Peyer's patch (tissue), 4 donors: ENCODE data around the gene BTBD8. TPM values are rescaled to one million over a fixed set of nuclear protein-coding genes. Genes with fewer than 3 reads are reported as not detected.

ENCODE experiments used
- DNase-seq, 3 donors: peaks; one replicate each; pipeline ENCODE4 v3.0.0-alpha.2; 2017 to 2019
- H3K27ac ChIP-seq, 4 donors: fragments of 200-600 bp; sonication (generic); one replicate each; pipeline ENCODE4 v1.5.1; 2016 to 2019
- H3K27me3 ChIP-seq, 2 donors: fragments of 200-600 bp; sonication (generic); one replicate each; pipeline ENCODE4 v1.5.1; 2019
- H3K36me3 ChIP-seq, 3 donors: fragments of 200-600 bp; sonication (generic); one replicate each; pipeline ENCODE4 v1.5.1; 2016 to 2019
- H3K4me1 ChIP-seq, 4 donors: fragments of 200-600 bp; sonication (generic); one replicate each; pipeline ENCODE4 v1.5.1; 2016 to 2019
- H3K4me3 ChIP-seq, 4 donors: fragments of 200-600 bp; sonication (generic); 1 replicate in 3 of 4; 2 replicates in 1 of 4; pipeline ENCODE4 v1.5.1; 2016 to 2019; ENCODE audit warnings: mild to moderate bottlenecking in 1 of 4
- H3K9me3 ChIP-seq, 4 donors: fragments of 200-600 bp; sonication (generic); one replicate each; pipeline ENCODE4 v1.5.1; 2016 to 2019; ENCODE audit warnings: mild to moderate bottlenecking in 1 of 4
- POLR2A ChIP-seq, 2 donors: fragments of 450-650 bp; IDR thresholded peaks; one replicate each; pipeline ENCODE4 v1.5.1; 2017; ENCODE audit warnings: antibody characterized with exemption in 2 of 2, mild to moderate bottlenecking in 2 of 2, moderate library complexity in 2 of 2
- total RNA-seq, 4 donors: library from RNA; depleted of rRNA; stranded (reverse); fragments of >200 nt; gene quantifications; one replicate each; pipeline ENCODE4 v1.1.0, GENCODE V29; 2016
- TF ChIP-seq, protein P1 (sequence below), 6 experiments: fragments of 450-650 bp in 4 of 6; fragments of 200-600 bp in 2 of 6; sonication (generic) in 1 of 6; IDR thresholded peaks; one replicate each; pipeline ENCODE4 v1.5.1; 2017 to 2019; ENCODE audit warnings: antibody characterized with exemption in 6 of 6, mild to moderate bottlenecking in 3 of 6, moderate library complexity in 1 of 6

BTBD8 gene
- total RNA-seq, 4 donors from 2014 or later: 2.5 to 11.6 (median 4.5) TPM

DNA sequence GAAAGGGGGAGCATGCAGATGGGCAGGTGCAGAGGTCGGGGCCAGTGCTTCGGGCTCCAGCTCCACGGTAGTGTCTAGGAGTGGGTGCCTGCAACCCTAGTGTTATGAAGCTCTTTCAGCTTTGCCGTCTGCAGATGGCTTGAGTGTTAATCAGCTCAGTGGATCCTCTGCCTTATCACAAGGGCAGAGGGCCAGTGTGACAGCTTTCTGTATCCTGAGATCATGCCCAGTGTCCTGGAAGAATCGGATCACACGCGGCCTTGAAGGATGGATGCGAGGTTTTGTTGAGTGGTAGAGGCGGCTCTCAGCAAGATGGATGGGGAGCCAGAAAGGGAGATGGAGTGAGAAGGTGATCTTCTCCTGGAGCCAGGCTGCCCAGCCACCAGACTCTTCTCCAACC lies 112.1 kb downstream of the BTBD8 start:
- Histone ChIP-seq H3K9me3 (no peaks in the 10 kb centered on the region), H3K27ac (no peak overlapping the region), H3K4me3 (no peak overlapping the region), H3K27me3 (no peaks in the 10 kb centered on the region), H3K36me3 (no peaks in the 10 kb centered on the region), H3K4me1 (no peaks in the 10 kb centered on the region)
- DNase-seq: no peak
- TF ChIP-seq, protein P1, sequence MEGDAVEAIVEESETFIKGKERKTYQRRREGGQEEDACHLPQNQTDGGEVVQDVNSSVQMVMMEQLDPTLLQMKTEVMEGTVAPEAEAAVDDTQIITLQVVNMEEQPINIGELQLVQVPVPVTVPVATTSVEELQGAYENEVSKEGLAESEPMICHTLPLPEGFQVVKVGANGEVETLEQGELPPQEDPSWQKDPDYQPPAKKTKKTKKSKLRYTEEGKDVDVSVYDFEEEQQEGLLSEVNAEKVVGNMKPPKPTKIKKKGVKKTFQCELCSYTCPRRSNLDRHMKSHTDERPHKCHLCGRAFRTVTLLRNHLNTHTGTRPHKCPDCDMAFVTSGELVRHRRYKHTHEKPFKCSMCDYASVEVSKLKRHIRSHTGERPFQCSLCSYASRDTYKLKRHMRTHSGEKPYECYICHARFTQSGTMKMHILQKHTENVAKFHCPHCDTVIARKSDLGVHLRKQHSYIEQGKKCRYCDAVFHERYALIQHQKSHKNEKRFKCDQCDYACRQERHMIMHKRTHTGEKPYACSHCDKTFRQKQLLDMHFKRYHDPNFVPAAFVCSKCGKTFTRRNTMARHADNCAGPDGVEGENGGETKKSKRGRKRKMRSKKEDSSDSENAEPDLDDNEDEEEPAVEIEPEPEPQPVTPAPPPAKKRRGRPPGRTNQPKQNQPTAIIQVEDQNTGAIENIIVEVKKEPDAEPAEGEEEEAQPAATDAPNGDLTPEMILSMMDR (IDR thresholded peaks at IDR 0.05): no peak
- no peak for TF ChIP-seq POLR2A (IDR thresholded peaks at IDR 0.05)

DNA sequence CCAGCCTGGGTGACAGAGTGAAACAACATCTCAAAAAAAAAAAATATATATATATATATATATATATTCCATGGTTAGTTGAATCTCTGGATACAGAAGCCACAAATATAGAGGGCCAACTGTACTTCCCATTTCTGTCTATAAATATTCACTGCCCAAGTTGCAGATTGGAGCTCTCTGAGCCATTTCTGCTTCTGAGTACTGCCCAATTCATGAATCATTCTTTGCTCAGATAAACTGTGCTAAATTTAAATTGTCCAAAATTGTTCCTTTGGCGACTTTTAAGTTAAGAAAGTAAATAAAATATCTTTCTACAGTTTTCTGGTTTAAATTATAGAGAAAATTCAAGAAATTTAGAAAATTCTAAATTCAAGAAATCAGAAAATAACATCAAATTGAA lies 114.4 kb downstream of the BTBD8 start:
- Histone ChIP-seq H3K27ac (no peak overlapping the region), H3K36me3 (no peaks in the 10 kb centered on the region), H3K27me3 (no peaks in the 10 kb centered on the region), H3K9me3 (no peaks in the 10 kb centered on the region), H3K4me3 (no peak overlapping the region), H3K4me1 (no peaks in the 10 kb centered on the region)
- no peak for DNase-seq
- no peak for TF ChIP-seq POLR2A (IDR thresholded peaks at IDR 0.05)
- TF ChIP-seq, protein P1 (IDR thresholded peaks at IDR 0.05): no peak

DNA sequence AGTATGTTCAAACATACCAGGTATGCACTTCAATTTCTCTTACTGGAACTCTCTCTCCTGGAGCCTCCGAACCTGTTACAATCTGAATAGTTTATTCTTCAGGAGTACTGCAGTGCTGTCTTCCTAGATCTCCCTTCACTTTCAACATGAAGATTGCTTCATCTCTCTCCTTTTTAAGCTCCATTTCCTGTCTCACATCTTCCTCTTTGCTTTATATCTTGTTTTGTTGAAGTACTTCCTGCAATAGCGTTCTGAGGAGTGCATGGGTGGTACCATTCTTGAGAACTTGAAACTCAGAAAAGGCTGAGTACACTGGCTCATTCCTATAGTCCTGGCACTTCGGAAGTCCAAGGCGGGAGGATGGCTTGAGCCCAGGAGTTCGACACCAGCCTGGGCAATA lies 121.8 kb downstream of the BTBD8 start:
- H3K36me3 ChIP-seq: no peaks in the 10 kb centered on the region
- no peaks in the 10 kb centered on the region for H3K4me1 ChIP-seq
- no peak for TF ChIP-seq POLR2A (IDR thresholded peaks at IDR 0.05)
- TF ChIP-seq, protein P1 (IDR thresholded peaks at IDR 0.05): no peak
- H3K9me3 ChIP-seq: peaks cover 0 to 4% (median 0%) of the 10 kb centered on the region in 4 donors
- H3K4me3 ChIP-seq: no peak overlapping the region
- H3K27ac ChIP-seq: no peak overlapping the region
- no peaks in the 10 kb centered on the region for H3K27me3 ChIP-seq
- DNase-seq: no peak

DNA sequence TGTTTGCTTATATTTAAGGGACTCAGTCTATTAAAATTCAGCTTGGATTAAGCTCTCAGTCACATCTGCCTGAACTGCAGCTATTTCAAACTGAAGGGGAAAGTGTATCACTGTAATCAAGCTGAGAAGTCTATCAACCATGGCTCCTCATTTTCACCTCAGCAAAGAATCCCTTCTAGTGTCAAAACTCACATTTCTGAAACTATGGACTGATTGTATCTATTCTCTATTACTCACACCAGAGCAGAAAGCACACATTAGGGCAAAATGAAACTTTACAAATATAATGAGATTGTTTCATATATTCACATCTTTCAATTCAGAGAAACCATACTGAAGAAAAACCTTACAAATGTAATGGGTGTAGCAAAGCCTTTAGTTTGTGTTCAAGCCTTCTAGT lies 123.0 kb downstream of the BTBD8 start:
- Histone ChIP-seq H3K9me3 (peaks cover 0 to 4% (median 0%) of the 10 kb centered on the region in 4 donors), H3K27ac (no peak overlapping the region), H3K4me3 (no peak overlapping the region), H3K27me3 (no peaks in the 10 kb centered on the region), H3K4me1 (no peaks in the 10 kb centered on the region), H3K36me3 (no peaks in the 10 kb centered on the region)
- TF ChIP-seq POLR2A (IDR thresholded peaks at IDR 0.05): no peak
- TF ChIP-seq, protein P1 (IDR thresholded peaks at IDR 0.05): no peak
- DNase-seq: no peak

DNA sequence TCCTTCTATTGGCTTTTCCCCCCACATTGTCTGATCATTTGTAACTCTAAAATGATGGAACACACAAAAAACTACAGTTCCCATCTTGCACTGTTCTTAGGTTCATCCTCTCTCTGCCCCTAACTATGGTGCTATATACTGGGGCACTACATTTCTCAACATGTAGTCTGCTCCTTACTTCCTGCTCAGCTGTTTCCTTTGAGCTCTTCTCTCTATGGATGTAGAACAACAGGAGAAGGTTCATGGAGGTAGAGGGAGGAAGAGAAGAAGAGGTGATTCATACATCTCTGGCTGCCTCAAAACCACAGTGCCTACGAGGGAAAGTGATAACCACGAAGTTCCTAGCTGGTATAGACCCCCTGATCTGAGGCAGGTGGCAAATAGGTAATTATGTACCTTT lies 130.6 kb downstream of the BTBD8 start:
- no peaks in the 10 kb centered on the region for H3K27me3 ChIP-seq
- H3K9me3 ChIP-seq: peaks cover 0 to 4% (median 0%) of the 10 kb centered on the region in 4 donors
- H3K27ac ChIP-seq: no peak overlapping the region
- TF ChIP-seq POLR2A (IDR thresholded peaks at IDR 0.05): no peak
- TF ChIP-seq, protein P1 (IDR thresholded peaks at IDR 0.05): no peak
- no peak for DNase-seq
- H3K4me1 ChIP-seq: no peaks in the 10 kb centered on the region
- no peaks in the 10 kb centered on the region for H3K36me3 ChIP-seq
- H3K4me3 ChIP-seq: no peak overlapping the region

DNA sequence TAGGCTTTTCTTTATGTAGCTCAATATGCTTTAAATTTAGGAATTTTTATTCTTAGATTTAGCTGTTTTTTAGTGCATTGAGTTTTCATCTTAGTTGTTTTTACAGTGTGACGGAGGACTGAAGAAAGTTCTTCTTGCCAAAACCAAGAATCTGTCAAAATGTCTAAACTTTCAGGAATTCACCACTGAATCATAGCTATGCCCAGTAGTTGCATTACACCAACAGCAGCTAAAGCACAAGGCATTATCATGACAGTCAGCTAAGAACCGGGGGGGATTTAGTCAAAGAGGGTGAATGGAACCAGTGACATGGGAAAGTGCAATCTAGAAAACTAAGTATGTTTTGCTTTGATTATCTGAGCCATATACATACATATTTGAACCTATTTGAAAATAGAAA lies 131.0 kb downstream of the BTBD8 start:
- Histone ChIP-seq H3K36me3 (no peaks in the 10 kb centered on the region), H3K4me1 (no peaks in the 10 kb centered on the region), H3K4me3 (no peak overlapping the region), H3K27ac (no peak overlapping the region), H3K27me3 (no peaks in the 10 kb centered on the region), H3K9me3 (peaks cover 0 to 4% (median 0%) of the 10 kb centered on the region in 4 donors)
- no peak for DNase-seq
- TF ChIP-seq, protein P1 (IDR thresholded peaks at IDR 0.05): no peak
- TF ChIP-seq POLR2A (IDR thresholded peaks at IDR 0.05): no peak
